ENCODE data around the gene AP5B1.
"Not testable (repeated sequence)": the region's sequence is repeated elsewhere in the genome, so short reads cannot be mapped to it uniquely, and the experiment has no call there.

AP5B1 gene

DNA sequence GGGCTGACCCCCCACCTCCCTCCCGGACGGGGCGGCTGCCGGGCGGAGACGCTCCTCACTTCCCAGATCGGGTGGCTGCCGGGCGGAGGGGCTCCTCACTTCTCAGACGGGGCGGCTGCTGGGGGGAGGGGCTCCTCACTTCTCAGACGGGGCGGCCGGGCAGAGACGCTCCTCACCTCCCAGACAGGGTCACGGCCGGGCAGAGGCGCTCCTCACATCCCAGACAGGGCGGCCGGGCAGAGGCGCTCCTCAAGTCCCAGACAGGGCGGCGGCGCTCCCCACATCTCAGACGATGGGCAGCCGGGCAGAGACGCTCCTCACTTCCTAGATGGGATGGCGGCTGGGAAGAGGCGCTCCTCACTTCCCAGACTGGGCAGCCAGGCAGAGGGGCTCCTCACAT lies 18.0 kb downstream of the AP5B1 start:
- DNase-seq = not testable (repeated sequence)

DNA sequence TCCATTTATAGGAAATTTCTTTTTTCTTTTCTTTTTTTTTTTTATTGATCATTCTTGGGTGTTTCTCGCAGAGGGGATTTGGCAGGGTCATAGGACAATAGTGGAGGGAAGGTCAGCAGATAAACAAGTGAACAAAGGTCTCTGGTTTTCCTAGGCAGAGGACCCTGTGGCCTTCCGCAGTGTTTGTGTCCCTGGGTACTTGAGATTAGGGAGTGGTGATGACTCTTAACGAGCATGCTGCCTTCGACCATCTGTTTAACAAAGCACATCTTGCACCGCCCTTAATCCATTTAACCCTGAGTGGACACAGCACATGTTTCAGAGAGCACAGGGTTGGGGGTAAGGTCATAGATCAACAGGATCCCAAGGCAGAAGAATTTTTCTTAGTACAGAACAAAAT lies 18.6 kb downstream of the AP5B1 start:
- DNase-seq = not testable (repeated sequence)

DNA sequence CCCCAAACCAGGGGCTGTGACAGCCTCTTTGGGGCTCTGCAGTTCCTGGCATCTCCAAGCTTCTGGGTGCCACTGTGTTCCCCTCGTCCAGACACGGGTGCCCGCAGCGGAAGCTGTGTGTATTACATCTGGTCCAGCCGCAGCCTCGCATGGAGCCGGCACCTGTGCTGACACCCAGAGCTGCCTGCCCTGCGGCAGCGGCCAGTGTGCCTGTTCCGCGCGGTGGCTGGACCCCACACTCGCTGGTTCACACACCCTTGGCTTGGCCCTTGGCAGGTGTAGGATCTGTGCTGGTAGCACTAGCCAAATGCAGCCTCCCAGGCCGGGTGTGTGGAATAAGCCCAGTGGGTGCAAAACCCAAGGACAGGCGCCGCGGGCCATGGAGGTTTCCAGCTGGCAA lies 35.7 kb downstream of the AP5B1 start:
- DNase-seq = no peak

DNA sequence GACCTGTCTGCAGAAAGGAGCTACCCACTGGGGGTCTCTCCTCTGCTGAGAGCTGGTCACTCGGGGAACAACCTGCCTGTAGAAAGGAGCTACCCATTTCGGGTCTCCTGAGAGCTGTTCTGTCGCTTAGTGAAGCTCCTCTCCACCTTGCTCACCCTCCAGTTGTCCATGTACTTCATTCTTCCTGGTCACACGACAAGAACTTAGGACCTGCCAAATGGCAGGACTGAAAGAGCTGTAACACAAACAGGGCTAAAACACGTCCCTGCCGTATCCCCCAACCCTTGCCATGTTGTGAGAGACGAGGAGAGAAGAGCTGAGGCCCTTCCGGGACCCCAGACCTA lies 36.1 kb downstream of the AP5B1 start:
- DNase-seq = peak; percentile 10

DNA sequence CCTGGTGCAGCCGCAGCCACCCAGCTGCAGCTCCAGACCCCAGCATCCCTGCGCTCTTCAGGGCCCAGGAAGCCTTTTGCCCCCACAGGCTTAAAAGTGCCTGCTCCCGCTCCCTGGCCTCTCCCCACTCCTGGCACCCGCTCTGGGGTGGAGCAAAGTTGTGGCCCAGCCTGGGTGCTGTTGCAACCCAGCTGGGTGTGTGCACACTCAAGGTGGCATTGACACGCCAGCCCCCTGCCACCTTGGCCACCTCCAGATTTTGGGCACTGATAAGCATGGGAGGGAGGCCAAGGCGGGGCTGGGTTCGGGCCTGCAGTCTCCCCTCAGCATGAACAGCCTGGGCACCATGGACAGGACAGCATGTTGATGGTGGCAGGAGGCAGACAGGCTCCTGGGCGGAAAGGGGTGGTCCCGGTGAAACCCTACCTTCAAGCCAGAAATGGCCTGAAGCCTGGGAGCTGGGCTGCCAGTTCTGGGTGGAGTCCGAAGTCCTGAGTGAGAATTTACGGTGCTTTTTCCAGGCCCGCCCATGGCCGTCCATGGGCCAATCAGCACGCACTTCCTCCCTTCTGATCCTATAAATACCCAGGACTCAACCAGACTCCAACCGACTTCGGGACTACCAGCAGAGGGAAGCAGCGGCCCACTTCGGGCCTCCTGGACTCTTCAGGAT lies 36.6 kb downstream of the AP5B1 start:
- DNase-seq = no peak

DNA sequence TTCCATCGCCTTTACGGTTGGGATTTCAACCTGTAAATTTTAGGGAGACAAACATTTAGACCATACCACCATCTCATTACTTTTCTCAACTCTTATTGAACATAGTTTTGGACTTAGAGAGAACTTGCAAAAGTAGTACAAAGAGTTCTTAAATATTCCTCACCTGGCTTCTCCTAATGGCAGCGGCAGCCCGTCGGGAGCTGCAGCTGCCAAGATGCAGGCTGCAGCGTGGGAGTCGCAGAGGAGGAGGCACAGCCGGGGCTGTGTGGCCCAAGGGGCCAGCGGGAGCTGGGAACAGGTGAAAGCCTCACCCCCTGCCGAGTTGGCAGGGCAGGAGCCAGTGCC lies 37.1 kb downstream of the AP5B1 start:
- DNase-seq = no peak

DNA sequence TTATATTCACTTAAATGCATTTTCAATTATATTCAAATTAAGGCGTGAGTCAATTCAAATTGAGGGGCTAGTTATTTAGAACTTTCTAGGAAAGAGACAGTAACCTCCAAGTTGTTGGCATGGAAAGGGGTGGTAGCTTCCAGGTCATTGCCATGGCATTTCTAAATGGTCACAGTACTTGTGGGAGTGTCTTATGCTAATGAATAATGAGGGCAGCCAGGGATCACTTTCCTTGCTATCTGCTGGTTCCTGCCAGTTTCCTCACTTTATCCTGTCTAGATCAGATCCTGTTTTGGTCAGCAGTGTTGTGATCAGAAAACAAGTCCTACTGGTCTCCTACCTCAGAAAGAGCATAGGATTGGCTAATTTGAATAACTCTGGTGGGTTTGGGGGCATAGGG lies 38.4 kb downstream of the AP5B1 start:
- DNase-seq = no peak

DNA sequence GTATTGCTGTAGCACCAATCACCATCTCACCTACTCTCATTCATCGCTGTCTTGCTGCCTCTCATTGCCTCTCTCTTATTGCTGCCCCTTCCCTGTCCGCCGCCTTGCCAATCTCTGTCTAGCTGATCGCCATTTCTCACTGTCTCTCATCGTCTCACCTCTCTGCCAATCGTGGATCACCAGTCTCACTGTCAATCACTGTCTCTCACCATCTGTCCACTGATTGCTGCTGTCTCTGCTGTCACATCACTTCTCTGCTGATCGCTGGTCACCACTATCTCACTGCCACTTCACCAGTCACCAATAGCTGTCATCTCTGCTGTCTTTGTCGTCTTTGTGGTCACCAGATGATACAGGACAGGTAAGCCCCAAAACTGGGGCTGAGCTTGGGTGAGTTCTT lies 39.6 kb downstream of the AP5B1 start:
- DNase-seq = no peak

DNA sequence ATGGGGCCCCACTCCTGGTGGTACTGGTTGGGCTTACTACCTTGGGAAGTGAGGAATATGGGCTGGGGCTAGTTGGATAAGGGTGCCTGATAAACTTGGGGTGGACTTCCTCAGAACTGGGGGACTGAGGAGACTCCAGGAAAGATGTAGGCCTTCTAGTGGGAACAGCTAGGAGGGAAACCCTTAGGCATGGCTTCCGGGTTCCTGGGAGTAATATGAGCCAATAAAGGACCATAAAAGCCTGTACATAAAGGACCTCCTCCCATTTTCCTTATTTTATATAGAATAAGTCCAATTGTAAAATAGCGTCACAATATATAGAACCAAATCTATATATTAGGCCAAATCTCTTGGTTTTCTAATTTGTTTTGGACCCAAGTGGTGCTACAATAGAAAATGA lies 41.8 kb downstream of the AP5B1 start:
- DNase-seq = no peak

DNA sequence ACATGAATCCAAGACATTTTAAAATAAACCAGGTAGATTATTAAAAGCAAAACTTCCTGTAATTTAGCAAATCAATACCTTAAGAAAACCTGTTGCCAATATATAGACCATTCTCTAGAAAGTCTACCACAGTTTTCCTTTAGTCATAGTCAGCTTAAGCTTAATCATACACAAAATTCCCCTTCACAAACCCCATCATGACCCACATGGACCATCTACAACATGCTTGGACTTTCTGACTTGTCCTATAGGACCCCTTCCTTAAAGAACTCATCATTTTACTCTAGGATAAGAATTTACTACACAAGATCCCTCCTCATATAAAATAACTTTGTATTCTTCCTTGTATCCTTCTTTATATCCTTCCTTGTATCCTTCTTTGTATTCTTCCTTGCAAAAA lies 44.0 kb downstream of the AP5B1 start:
- no peak for DNase-seq

DNA sequence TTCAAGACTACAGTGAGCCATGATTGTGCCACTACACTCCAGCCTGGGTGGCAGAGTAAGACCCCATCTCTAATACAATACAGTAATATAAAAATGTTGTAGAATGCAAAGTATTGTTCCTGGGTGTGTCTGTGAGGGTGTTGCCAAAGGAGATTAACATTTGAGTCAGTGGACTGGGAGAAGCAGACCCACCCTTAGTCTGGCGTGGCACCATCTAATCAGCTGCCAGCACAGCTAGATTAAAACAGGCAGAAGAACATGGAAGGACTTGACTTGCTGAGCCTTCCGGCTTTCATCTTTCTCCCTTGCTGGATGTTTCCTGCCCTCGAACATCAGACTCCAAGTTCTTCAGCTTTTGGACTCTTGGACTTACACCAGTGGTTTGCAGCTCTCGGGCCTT lies 45.7 kb downstream of the AP5B1 start:
- DNase-seq = not testable (repeated sequence)

DNA sequence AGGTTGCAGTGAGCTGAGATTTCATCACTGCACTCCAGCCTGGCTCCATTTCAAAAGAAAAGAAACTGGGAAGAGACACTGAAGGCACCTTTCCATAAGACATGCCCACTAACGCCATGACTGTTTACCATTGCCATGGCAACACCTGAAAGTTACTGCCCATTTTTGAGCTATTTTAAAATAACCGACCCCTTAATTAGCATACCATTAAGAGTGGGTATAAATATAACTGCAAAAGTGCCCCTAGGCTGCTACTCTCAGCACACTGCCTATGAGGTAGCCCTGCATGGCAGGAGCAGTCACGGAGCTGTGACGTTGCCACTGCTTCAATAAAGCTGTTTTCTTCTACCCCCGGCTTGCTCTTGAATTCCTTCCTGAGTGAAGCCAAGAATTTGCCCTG lies 50.3 kb downstream of the AP5B1 start:
- no peak for DNase-seq

DNA sequence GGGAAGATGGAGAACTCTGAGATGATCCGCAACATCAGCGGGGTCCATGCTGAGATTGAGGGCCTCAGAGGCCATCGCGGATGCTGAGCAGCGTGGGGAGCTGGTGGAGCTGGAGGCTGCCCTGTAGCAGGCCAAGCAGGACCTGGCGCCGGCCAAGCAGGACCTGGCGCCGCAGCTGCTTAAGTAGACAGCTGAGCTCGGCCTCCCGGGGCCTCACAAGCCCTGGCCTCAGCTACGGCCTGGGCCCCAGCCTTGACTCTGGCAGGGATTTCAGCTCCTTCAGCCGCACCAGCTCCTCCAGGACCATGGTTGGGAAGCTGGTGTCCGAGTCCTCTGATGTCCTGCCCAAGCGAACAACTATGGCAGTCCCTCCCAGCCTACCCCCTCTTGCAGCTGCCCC lies 52.9 kb downstream of the AP5B1 start:
- DNase-seq = no peak

DNA sequence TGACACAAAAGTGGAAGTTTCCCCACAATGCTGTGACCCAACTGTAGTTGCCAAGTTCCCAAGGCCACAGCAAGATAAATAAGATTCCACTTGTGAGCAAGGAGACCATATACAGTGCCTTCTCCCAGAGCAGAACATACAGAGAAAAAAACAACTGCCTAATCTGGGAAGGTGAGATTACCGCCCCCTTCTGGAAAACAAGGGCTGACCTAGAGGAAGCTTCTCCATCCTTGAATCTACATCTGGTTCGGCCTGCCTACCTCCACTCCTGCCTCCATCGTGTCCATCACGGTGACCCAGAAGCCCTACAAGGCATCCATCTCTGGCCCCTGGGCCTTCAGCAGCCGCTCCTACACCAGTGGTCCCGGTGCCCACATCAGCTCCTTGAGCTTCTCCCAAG lies 54.1 kb downstream of the AP5B1 start:
- no peak for DNase-seq
